ENCODE data around the gene MTFMT.

MTFMT gene

DNA sequence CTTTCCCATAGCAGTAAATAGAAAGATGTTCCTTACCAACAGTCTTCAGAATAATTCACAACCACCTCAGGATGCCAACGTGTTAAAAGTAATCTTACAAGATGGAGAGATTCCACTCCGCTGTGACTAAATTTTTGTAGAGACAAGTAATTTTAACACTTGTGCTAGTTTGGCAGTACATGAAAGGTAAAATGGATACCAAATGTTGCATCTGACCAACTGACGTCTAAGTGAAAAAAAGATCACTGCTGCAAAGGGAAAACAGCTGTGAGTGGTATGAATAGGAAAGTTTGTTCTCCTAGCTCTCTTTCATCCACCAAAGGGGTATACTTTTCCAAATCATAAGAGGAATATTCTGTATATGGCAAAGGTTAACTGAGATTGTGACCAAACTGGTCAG is 42.3 kb downstream of the MTFMT start:
- no peak for DNase-seq (ENCODE audit: low read depth in 2 of 2)

DNA sequence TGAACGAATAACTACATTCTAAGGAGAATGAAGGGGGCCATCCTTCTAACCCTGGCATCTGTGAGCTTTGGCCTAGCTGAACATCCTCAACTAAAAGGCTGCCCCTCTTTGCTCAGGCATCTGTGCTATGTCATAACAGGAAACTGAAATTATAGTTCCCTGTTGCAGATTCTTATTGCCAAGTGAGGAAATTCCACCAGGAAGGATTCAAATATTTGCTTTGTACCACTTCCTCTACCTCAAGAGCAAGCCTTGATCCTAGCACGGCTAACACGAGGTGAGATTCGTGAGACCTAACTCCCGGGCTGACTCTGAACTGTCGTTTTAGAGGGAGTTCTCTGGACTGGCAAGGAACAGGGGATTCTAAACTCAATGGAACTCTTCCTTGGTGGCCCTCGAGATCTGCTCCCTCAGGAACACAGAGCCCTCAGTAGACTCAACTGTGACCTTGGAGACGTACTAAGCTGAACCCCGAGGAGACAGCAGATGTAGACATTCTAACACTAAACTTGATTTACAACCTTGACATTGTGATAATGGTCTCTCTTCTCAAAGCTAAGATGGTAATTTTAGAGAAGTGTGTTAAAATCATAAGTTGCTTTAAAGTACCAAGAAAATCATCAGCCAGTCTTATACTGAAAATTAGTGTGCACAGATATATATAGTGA is 43.9 kb downstream of the MTFMT start:
- no peak for DNase-seq (ENCODE audit: low read depth in 2 of 2)

DNA sequence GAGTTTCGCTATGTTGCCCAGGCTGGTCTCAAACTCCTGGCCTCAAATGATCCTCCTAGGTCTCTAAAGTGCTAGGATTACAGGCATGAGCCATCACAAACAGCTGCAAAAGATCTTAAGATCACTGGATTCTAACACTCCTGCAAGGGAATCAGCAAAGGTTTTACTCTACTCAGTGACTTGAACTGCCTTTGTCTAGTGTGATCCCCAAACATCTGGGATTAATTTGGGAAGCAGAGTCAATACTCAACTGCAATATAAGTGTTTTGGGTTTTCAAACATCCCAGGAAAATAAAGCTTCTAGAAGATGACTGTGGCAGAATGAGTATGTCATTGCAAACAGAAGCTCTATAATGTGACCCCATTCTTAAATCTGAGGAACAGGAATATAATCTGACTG is 47.0 kb downstream of the MTFMT start:
- DNase-seq (ENCODE audit: low read depth in 2 of 2), result no peak

GRCh38 chr15:64981812-64982431 is 47.5 kb downstream of the MTFMT start:
- no peak for DNase-seq (ENCODE audit: low read depth in 2 of 2)

GRCh38 chr15:64979252-64979710 is 50.2 kb downstream of the MTFMT start:
- no peak for DNase-seq (ENCODE audit: low read depth in 2 of 2)

GRCh38 chr15:64975390-64975789 is 54.0 kb downstream of the MTFMT start:
- no peak for DNase-seq (ENCODE audit: low read depth in 2 of 2)

GRCh38 chr15:64970698-64971097 is 58.7 kb downstream of the MTFMT start:
- DNase-seq (ENCODE audit: low read depth in 2 of 2), result no peak

DNA sequence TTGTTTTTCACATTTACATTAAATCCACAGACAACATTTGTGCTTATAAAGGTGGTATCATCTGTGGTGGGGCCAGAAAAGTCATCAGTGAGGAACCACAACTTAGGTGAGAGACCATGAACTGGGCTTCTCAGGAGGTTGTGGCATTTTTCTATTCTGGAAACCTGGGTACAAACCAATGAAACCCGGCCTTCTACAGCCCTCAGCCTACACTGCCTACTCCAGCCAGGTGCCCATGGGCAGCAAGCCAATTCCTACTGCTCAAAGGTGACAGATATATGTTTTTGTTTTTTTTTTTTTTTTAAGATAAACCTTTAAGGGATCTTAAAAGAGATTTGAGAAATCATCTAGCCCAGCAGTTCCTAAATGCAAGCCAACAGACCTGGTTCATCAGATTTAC is 60.0 kb downstream of the MTFMT start:
- no peak for DNase-seq (ENCODE audit: low read depth in 2 of 2)

- DNase-seq (ENCODE audit: low read depth in 2 of 2), result no peak
Measured at GRCh38 chr15:64961013-64961412, 68.4 kb downstream of the MTFMT start.

- DNase-seq (ENCODE audit: low read depth in 2 of 2), result no peak
Measured at GRCh38 chr15:64960153-64960552, 69.3 kb downstream of the MTFMT start.

- no peak for DNase-seq (ENCODE audit: low read depth in 2 of 2)
Measured at GRCh38 chr15:64959128-64959527, 70.3 kb downstream of the MTFMT start.

GRCh38 chr15:64954395-64954794 is 75.0 kb downstream of the MTFMT start:
- DNase-seq (ENCODE audit: low read depth in 2 of 2), result no peak

- DNase-seq (ENCODE audit: low read depth in 2 of 2), result no peak
Measured at GRCh38 chr15:64951777-64952418, 77.5 kb downstream of the MTFMT start.
